ENCODE results near the gene DYNC2H1. TPM values are rescaled to one million over a fixed set of nuclear protein-coding genes. Genes with fewer than 3 reads are reported as not detected.

Gene DYNC2H1, protein sequence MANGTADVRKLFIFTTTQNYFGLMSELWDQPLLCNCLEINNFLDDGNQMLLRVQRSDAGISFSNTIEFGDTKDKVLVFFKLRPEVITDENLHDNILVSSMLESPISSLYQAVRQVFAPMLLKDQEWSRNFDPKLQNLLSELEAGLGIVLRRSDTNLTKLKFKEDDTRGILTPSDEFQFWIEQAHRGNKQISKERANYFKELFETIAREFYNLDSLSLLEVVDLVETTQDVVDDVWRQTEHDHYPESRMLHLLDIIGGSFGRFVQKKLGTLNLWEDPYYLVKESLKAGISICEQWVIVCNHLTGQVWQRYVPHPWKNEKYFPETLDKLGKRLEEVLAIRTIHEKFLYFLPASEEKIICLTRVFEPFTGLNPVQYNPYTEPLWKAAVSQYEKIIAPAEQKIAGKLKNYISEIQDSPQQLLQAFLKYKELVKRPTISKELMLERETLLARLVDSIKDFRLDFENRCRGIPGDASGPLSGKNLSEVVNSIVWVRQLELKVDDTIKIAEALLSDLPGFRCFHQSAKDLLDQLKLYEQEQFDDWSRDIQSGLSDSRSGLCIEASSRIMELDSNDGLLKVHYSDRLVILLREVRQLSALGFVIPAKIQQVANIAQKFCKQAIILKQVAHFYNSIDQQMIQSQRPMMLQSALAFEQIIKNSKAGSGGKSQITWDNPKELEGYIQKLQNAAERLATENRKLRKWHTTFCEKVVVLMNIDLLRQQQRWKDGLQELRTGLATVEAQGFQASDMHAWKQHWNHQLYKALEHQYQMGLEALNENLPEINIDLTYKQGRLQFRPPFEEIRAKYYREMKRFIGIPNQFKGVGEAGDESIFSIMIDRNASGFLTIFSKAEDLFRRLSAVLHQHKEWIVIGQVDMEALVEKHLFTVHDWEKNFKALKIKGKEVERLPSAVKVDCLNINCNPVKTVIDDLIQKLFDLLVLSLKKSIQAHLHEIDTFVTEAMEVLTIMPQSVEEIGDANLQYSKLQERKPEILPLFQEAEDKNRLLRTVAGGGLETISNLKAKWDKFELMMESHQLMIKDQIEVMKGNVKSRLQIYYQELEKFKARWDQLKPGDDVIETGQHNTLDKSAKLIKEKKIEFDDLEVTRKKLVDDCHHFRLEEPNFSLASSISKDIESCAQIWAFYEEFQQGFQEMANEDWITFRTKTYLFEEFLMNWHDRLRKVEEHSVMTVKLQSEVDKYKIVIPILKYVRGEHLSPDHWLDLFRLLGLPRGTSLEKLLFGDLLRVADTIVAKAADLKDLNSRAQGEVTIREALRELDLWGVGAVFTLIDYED (N-terminal part only)
- 6.4 TPM for polyA plus RNA-seq (2013, experiment 1 of 2; ENCODE audit: insufficient read length)
- 5.4 TPM for polyA plus RNA-seq (2013, experiment 2 of 2; ENCODE audit: insufficient read length)

DNA sequence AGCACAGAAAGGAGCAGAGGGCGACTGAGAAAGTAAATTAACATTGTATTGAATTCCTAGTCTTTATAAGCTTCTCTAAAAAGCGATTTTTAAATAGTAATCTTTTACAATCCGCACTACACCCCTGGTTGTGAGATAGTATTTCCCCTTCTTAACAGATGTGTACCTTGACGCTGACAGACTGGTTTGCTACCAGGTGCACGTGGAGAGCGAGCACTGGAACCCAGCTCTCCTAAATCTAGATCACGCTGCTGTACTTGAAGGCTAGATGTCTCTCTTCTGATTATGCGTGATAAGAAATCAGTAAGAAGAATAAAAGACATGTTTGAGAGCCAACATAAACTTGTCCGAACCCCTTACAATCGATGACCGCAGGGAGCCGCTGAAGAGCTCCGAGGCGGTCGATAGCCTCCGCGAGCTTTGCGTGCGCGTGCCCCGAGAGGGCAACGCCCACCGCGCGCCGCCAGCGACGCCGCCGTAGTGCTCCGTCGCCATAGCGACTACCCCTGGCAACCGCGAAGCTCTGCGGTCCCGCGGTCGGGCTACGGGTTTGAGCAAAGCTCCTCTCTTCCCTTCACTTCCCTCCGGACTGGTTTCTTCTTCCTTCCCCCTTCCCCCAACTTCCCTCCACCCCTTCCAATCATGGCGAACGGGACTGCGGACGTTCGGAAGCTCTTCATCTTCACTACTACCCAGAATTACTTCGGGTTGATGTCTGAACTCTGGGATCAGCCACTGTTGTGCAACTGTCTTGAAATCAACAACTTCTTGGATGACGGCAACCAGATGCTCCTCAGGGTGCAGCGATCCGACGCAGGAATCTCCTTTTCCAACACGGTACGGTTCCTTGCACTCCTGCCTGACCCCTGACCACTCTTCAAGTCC is at the start of gene DYNC2H1:
Gene DYNC2H1, plus strand, starts transcription at position 494 of the 885 bp plus-strand sequence. Its CDS starts 149 bp downstream, at position 643.
- peak; percentile 90 for DNase-seq

DNA sequence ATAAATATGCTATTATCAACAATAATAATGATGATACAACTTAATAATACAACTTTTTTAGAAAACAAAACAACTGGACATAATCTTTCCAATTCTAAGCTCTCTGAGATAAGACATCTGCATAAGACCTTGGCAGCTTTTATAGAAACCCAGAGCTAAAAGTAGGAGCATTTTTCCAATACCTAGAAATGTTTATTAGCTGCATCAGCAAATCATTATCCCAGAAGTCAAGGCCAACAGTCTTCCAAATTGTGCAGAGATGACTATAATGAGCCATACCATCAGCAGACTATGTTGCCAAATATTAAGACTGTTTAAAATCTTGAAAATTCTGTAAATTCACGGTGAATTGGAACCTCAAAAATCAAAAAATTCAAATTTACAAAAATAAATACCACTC is 47.6 kb upstream of the DYNC2H1 start:
- no peak for DNase-seq

DNA sequence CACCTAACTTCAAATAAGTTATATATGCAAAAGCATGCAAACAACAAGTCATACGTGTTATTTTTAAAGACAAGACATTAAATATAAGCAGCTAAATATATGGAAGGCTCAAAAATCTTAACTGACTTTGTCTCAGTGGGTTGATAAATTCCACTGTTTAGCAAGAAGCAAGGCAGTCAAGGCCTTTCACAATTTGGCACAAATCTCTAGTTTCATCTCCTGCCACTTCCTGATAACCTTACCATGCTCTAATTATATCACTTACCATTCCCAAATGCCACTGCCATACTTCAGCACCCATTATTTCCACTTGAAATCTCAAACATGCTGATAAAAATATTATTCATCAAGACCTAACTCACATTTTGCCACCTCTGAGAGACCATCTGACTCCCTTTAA is 42.1 kb upstream of the DYNC2H1 start:
- no peak for DNase-seq

DNA sequence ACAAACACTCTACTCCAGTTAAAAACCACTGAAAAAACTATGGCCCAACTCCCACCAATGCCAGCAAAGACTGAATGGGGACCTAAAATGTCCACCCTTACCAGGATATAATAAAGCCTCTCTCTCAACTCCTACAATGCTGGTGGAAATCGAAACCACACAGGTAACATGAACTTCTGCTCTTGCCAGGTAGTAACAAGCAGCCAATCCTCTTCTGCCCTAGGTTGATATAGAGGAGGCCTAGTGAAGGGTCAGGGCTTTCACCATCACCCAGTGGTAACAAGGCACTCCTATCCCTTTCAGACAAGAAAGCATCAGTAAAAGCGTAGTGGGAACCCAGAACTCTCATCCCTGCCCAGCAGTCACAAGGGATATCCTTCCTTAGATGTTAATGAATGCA is 39.9 kb upstream of the DYNC2H1 start:
- DNase-seq = no peak

DNA sequence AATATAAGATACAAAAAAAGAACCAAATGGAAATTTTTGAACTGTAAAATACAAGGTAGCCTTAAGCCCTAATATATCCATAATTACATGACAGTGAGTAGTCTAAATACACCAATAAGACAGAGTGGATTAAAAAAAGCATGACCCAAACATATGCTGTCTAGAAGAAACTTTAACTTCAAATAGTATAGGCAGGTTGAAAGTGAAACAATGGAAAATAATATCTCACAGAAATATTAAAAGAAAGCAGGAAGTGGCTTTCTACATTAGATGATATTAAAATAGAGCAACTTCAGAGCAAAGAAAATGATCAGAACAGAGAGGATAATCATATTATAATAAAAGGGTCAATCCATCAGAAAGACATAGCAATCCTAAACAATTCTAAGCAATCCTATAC is 39.1 kb upstream of the DYNC2H1 start:
- DNase-seq = no peak

DNA sequence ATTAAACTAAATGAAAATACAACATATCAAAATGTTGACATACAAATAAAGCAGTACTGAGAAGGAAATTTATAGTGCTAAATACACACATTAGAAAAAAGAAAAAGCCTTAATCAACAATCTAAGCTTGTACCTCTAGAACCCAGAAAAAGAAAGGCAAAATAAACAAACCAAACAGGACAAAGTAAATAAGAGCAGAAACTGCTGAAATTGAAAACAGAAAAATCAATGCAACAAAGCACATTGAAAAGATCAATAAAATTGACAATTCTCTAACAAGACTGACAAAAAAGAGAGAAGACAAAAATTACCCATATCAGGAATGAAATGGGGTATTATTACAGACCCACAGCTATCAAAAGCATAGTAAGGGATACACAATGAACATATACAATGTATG is 38.2 kb upstream of the DYNC2H1 start:
- DNase-seq = no peak

DNA sequence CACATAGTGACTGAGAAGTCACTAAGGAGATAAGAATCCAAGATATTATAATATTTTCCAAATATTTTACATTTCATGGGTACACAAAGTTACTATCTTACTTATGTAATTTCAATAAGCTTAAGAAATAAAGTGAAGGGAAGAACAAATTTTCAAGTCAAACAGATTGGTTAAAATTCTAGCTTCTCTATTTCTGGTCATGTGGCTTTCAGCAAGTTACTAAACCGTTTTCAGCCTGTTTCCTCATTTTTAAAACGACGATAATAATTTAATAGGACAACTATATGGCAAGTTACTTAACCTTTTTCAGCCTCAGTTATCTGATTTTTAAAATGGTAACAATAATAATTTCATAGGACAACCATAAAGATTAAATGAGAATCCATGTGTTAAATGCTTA is 32.9 kb upstream of the DYNC2H1 start:
- no peak for DNase-seq

DNA sequence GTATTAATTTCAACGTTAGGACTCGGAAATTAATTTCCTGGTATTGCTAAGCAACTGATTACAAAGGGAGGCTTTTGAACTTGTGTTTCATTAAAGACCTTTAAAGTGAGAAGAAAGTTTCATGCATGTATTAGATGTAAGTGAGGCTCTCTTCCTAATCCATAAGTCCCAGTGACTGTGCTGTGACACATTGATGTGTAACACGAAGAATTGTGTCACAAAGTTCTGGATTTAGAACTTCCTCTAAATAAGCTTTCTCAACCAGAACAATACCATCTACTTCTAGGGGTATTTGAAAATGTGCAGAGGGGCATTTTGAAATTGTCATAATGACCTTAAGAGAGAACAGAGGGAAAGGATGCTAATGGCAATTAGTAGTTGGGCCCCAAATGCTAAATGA is 31.7 kb upstream of the DYNC2H1 start:
- DNase-seq = no peak

DNA sequence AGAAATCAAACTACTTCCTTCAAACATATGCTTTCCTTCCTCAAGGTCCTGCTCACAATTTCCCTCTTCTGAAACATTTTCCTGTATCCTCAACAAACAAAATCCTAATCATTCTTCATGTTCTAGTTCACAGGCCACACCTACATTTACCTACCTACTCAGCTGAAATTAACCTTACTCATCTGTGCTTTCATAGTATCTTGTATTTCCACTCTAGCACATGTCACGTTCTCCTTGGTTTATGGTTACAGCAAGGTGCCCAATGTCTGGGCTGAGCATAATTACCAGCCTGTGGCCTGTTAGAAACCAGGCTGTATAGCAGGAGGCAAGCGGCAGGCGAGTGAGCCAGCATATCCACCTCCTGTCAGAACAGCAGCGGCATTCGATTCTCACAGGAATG is 30.5 kb upstream of the DYNC2H1 start:
- DNase-seq = no peak

DNA sequence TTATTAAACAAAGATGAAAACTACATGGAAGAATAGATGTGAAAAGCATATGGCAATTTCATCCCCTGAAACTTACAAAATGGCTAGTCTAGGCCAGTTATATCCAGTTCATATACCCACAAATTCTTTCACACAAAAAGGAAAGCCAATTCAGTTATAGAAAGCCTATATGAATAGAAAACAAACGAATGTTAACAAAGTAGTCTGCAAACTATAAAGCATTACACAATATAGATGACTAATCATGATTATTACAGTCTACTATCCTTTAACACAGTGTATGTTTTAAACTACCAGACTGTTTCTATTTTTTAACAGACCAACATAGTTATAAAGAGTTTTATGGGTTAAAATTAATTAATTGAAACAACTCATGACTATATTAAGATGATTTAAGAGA is 29.4 kb upstream of the DYNC2H1 start:
- DNase-seq = no peak

DNA sequence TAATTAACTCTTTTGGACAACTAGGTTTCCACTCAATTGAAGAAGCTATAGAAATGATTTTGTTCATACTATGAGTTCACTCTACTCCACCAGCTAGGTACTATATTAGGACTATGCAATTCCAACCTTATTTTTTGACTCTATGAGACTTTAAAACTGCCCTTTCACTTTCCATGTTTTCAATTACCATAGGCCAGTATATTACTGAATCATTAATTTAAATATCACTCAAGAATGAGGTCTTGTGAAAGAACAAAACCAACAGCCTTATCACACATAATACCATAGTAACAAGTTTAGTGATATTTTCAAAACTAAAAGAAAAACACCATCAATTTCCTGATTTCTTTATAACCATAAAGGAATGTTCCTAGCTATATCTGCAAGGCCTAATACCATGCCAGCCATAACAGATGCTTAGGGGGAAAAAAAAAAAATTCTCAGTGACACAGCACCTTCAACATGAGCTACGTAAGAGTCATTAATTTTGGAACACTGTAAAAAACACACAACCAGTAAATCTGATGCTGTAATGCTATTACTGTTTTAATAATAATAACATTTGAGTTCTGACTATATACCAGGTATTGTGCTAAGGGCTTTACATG is 23.4 kb upstream of the DYNC2H1 start:
- DNase-seq = peak; percentile 54

DNA sequence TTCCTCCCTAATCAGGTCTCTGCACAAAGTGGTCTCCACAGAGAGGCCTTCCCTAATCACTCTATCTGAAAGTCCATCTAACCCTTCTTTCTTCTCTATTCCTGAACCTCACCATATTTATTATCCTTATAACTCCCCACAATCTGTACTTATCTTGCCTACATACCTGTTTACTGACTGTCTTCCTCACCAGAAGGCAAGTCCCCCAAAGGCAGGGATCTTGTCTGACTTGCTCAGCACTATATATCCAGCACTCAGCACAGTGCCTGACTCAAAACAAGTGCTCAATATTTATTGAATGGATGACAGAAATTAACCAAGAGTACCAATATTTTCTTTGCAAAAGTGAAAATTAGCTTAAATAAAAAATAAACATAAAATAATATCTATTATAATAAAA is 22.8 kb upstream of the DYNC2H1 start:
- peak; percentile 10 for DNase-seq

DNA sequence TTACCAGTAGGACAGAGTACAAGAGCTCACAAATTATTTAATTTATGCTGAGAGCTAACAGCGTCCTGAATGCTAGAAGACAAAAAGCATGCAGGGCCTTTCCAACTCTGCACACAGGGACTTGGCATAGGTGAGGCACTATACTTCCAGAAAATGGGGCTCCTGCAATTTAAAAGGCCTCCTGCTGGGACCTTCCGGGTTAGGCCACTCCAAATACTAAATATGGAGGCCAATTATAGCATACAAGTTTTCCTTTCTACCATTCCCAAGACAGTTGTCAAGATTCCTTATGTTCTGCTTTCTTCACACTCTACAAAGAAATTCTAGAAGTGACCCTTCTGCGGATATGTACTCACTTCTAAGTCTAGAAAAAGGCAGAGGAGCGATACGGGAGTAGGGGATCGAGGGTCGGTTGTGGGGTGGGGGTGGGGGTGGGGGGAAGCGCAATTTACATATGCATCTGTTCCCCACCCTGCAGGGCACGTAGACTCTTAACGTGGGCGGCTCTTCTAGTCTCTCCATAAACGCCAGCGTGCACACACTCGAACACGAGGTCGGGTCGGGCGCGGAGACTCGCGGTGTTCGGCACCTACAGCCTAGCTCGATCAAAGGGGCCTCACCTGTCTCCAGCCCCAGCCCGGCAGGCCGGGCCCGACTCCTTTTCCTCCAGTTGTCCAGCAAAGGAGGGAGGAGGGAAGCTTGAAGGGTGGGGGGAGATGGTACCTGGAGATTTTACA is 18.0 kb upstream of the DYNC2H1 start:
- DNase-seq = peak; percentile 34

DNA sequence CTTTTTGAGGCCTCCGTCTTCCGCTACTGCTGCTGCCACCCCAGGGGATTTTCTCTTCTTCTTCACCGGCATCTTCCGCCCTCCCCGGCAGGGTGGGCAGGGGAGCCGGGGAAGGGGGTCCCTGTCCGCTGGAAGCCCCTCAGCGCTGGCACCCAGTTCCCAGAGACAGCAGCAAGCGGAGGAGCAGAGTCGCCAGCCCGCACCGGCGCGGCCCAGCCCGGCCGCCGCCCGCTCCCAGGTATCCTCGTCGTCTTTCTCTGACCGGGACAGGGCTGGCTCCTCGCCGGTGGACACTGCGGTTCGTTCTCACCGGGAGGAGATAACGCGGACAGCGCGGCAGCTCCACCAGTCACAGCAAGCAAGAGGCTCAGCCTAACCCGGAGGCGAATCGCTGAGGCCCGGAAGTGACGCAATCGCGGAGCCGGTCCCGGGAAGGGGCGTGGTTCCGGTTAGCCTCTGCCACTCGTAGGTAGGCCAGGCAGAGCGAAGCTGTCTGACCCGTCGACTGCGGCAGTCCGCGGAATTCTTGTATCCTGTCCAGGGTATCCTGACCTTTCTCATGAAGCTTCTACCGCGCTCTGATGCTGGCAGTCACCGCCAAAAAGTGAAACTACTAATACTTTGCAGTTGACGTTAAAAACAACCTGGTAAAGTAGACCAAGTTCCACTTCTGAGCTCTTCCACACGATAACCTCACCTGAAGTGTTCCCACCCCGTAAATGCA is 17.3 kb upstream of the DYNC2H1 start, which contains the start of gene DCUN1D5:
Gene DCUN1D5, minus strand, starts transcription at position 360 of the 724 bp plus-strand sequence. Its CDS starts 288 bp downstream, at position 72.
- peak; percentile 94 for DNase-seq

DNA sequence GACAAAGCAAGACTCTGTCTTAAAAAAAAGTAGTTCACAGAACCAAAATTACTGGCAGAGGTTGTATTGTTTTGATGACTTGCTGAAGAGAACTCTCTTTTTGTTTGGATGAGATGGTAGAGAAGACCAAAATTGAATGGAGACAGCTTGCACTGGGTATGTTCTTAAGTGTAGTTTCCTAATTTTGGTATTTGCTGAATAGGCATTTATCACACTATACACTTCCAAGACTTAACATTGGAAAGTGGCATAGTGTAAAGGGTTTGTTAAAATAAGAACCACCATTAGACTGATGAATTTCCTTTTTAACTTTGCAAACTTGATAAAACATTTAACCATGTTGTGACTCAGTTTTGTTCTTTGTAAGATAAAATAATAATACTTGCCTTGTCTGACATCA is 11.9 kb upstream of the DYNC2H1 start:
- no peak for DNase-seq

DNA sequence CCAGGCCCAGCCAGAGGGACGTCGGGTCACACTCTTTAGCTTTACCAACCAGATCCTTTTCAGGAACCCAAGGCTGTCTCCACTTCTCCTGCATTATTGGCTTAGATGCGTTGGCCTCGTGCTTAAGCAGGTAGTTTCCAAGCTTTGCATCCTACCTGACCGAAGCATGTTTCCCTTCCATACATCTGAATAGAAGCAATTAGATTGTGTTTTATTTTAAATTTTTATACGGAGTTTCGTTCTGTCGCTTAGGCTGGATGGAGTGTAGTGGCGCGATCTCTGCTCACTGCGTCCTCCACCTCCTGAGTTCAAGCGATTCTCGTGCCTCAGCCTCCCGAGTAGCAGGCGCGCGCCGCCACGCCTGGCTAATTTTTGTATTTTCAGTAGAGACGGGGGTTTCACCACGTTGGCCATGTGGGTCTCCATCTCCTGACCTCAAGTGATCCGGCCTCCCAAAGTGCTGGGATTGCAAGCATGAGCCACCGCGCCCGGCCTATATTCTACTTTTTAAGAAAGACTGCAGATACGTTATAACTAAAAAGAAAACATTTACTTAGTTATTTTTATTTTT is 677 bp downstream of the DYNC2H1 start:
- DNase-seq = peak; percentile 15

DNA sequence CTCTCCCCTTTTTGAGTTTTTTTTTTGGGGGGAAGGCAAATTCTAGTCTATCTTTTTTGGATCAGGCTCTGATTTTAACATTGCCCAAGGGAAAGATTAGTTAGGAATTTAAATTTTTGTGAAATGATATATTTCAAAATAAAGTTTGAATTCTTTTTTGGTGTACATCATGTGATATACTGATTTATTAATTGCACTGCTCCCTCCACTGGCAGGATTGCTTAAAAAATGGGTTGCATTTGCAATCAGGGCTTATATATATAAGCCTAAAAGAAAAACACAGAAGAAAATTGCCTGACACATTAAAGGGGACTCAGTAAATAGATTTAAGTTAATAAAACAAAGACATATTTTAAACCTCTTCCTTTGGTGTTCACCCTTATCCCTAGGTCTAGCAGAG is 1.2 kb downstream of the DYNC2H1 start:
- peak; percentile 53 for DNase-seq

DNA sequence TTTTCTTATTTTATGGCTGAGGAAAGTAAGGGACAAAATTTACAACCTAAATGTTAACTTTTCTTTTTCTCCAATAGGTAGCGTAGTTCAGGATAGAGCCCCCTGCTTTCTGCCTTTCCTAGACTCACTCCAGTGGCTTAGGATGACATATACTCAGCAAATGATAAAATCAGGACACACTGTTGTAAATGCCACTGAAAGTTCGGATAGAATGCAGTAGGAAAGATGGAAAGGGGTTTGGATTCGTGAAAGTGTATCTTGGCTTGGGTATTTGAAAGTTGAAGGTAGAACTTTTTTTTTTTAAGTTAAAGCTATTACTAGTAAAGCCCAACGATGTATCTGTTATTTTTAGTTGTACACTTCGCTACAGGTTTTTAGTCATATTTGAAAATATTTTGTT is 2.2 kb downstream of the DYNC2H1 start:
- no peak for DNase-seq

DNA sequence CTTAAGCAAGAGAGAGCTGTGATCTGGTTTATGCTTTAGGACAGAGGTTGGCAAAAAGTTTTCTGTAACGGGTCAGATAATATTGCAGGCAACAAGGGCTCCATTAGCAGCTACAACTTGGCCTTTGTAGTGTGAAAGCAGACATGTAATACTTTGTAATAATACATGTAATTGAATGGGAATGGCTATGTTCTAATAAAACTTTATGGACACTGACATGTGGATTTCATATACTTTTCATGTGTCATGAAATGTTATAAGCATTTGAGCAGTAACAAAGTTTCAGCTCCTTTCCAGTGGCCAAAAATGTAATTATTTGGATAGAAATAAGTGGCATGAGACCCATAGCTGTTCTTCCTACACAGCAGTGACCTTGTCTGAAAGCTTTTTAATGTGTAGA is 3.1 kb downstream of the DYNC2H1 start:
- no peak for DNase-seq
